ENCODE measurements around the gene NPBWR2. TPM values are rescaled to one million over a fixed set of nuclear protein-coding genes. Genes with fewer than 3 reads are reported as not detected.
A peak's percentile ranks its signal among the peaks of the same experiment; 100 is the strongest.

Gene NPBWR2
- total RNA-seq, 1 experiment from 2014 or later: not detected

DNA sequence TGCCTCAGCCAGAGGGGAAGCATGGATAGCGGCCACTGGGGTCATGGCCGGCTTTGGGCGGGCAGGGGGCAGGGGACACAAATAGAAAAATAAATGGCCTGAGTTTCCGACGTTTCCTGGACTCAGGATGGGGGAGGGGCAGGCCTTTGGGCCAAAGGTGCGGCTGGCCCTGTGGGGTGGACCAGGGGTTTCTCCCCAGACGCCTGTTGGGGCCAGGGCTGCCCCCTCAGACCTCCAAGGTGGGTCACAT lies 50.8 kb downstream of the NPBWR2 start (continued):
- TF ChIP-seq, protein P1, sequence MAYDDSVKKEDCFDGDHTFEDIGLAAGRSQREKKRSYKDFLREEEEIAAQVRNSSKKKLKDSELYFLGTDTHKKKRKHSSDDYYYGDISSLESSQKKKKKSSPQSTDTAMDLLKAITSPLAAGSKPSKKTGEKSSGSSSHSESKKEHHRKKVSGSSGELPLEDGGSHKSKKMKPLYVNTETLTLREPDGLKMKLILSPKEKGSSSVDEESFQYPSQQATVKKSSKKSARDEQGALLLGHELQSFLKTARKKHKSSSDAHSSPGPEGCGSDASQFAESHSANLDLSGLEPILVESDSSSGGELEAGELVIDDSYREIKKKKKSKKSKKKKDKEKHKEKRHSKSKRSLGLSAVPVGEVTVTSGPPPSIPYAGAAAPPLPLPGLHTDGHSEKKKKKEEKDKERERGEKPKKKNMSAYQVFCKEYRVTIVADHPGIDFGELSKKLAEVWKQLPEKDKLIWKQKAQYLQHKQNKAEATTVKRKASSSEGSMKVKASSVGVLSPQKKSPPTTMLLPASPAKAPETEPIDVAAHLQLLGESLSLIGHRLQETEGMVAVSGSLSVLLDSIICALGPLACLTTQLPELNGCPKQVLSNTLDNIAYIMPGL (CRISPR knock-in tag; IDR thresholded peaks at IDR 0.05): no peak
- TF ChIP-seq SOX15 (CRISPR knock-in tag; IDR thresholded peaks at IDR 0.05) (no peak), ELF4 (CRISPR knock-in tag; IDR thresholded peaks at IDR 0.05; ENCODE audit: low read depth) (no peak), FOXK1 (CRISPR knock-in tag; IDR thresholded peaks at IDR 0.05) (no peak), CREB1 (CRISPR knock-in tag; IDR thresholded peaks at IDR 0.05) (no peak)

- DNase-seq (ENCODE audit: low spot score) (no peak), ATAC-seq (no peak)
- no peaks in the 10 kb centered on the region for H3K9me3 Mint-ChIP-seq
- H3K27ac Mint-ChIP-seq: no peak overlapping the region
- ChIA-PET POLR2A (no interaction called here), CTCF (interaction anchor here (1.2 to 2.9 kb wide), 8 partner anchors 10 to 200 kb away, joined by 3 to 40 read pairs (median 8); partner anchors contain the start of genes OPRL1, PRPF6, RGS19 and SAMD10)
- H3K4me3 Mint-ChIP-seq: no peak overlapping the region
- H3K27me3 Mint-ChIP-seq (ENCODE audit: low read depth): peaks cover 13% of the 10 kb centered on the region
- no peaks in the 10 kb centered on the region for H3K36me3 Mint-ChIP-seq
- TF ChIP-seq CREB1 (CRISPR knock-in tag; IDR thresholded peaks at IDR 0.05) (no peak), GTF2I (CRISPR knock-in tag; conservative IDR thresholded peaks at IDR 0.05) (0 out of 2 replicates have a peak, but pooled peaks have one; percentile 48)
- H3K4me1 Mint-ChIP-seq: peaks cover 22% of the 10 kb centered on the region
These were observed 51.3 kb downstream of the NPBWR2 start for GRCh38 chr20:64055893-64056638.

DNA sequence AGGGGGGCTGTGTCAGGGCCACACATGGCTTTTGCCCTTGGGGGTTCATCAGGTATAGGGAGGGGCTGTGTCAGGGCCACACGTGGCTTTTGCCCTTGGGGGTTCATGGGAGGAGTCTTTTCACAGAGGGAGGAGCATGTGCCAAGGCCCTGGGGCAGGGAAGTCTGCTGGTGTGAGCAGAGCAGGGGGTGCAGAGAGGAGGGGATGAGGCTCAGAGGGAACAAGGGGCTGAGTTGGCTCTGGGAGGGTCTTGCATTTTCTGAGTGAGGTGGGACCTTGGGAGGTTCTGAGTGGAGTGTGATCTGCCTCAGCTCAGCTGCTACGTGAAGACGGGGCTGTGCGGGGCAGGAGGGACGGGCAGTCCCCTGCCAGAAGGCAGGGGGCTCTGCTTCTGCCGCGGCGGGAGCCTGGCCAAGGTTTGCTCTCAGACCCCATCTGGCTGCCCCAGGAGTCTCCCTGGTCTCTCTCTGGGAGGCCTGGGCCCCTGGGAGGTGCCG lies 51.9 kb downstream of the NPBWR2 start:
- ATAC-seq (no peak), DNase-seq (ENCODE audit: low spot score) (no peak)
- CTCF ChIA-PET: interaction anchor here (1.9 to 2.4 kb wide), 3 partner anchors 11 to 14 kb away, joined by 7 to 12 read pairs (median 11); no protein-coding TSS in a partner anchor
- Mint-ChIP-seq H3K27ac (no peak overlapping the region), H3K4me1 (peaks cover 22% of the 10 kb centered on the region), H3K9me3 (no peaks in the 10 kb centered on the region), H3K27me3 (ENCODE audit: low read depth) (peaks cover 19% of the 10 kb centered on the region), H3K36me3 (no peaks in the 10 kb centered on the region), H3K4me3 (no peak overlapping the region)
- POLR2A ChIA-PET: interaction anchor here (0.6 kb wide), 1 partner anchor 153 kb away, joined by 3 read pairs; no protein-coding TSS in a partner anchor
- no peak for TF ChIP-seq ZNF671 (CRISPR knock-in tag; IDR thresholded peaks at IDR 0.05)
- TF ChIP-seq ZNF423 (CRISPR knock-in tag; IDR thresholded peaks at IDR 0.05): no peak
- TF ChIP-seq ZNF317 (CRISPR knock-in tag; IDR thresholded peaks at IDR 0.05; ENCODE audit: borderline replicate concordance, low read depth): no peak
- TF ChIP-seq NR3C1 (CRISPR knock-in tag; conservative IDR thresholded peaks at IDR 0.05; ENCODE audit: low read depth): no peak
- peak; percentile 62; the same call in 1 of the 2 replicates for TF ChIP-seq GTF2I (CRISPR knock-in tag; conservative IDR thresholded peaks at IDR 0.05)

GRCh38 chr20:64053841-64054661 lies 53.3 kb downstream of the NPBWR2 start:
- Mint-ChIP-seq H3K27me3 (ENCODE audit: low read depth) (peaks cover 24% of the 10 kb centered on the region), H3K27ac (peak overlapping the region; percentile 74; the same call in 1 of the 2 replicates), H3K4me1 (peaks cover 22% of the 10 kb centered on the region), H3K36me3 (no peaks in the 10 kb centered on the region), H3K9me3 (no peaks in the 10 kb centered on the region), H3K4me3 (no peak overlapping the region)
- CTCF ChIA-PET: interaction anchor here (0.6 to 3.4 kb wide), 13 partner anchors 8 to 168 kb away, joined by 3 to 53 read pairs (median 7); partner anchors contain the start of genes LKAAEAR1, OPRL1, PRPF6 and SAMD10
- peak; percentile 20 for ATAC-seq
- POLR2A ChIA-PET: interaction anchor here (0.6 to 1.4 kb wide), 3 partner anchors 25 to 91 kb away, joined by 3 read pairs; no protein-coding TSS in a partner anchor
- TF ChIP-seq GABPB1 (CRISPR knock-in tag; IDR thresholded peaks at IDR 0.05): peak; percentile 88
- no peak for TF ChIP-seq OVOL2 (CRISPR knock-in tag; IDR thresholded peaks at IDR 0.05; ENCODE audit: borderline replicate concordance)
- peak; percentile 56 for DNase-seq (ENCODE audit: low spot score)

Small RNA genes within 50 kb of the gene (microRNA-seq; reads per million reads assigned to microRNA genes)
- not detected for gene MIR6813 (ENCODE audit: borderline number of aligned reads)

Other genes with a start within 250 kb of the NPBWR2 start
- 0.11 TPM in 1 of 3 replicates, not detected in the others for gene ABHD16B, start 246.1 kb downstream of the NPBWR2 start, total RNA-seq (2021)
- gene TPD52L2, start 242.3 kb downstream of the NPBWR2 start, total RNA-seq (2021): 80.8 to 87.2 TPM (median 85.6 TPM) in 3 replicates
- gene DNAJC5, start 212.4 kb downstream of the NPBWR2 start, total RNA-seq (2021): 28.5 to 31.5 TPM (median 29.6 TPM) in 3 replicates
- gene UCKL1, start 151.1 kb downstream of the NPBWR2 start, total RNA-seq (2021): 46.8 to 51.2 TPM (median 48.0 TPM) in 3 replicates
- gene ZNF512B, start 137.6 kb downstream of the NPBWR2 start, total RNA-seq (2021): 19.9 to 23.3 TPM (median 20.5 TPM) in 3 replicates
- gene SAMD10, start 127.9 kb downstream of the NPBWR2 start, total RNA-seq (2021): 4.6 to 6.2 TPM (median 4.8 TPM) in 3 replicates
- gene PRPF6, start 126.4 kb downstream of the NPBWR2 start, total RNA-seq (2021): 79.4 to 84.6 TPM (median 80.5 TPM) in 3 replicates
- 1.6 to 2.4 TPM (median 2.1 TPM) in 3 replicates for gene C20orf204, start 71.4 kb downstream of the NPBWR2 start, total RNA-seq (2021)
- 0.73 to 0.81 TPM (median 0.80 TPM) in 3 replicates for gene SOX18, start 57.9 kb downstream of the NPBWR2 start, total RNA-seq (2021)
- gene TCEA2, start 44.4 kb downstream of the NPBWR2 start, total RNA-seq (2021): 55.8 to 63.6 TPM (median 63.5 TPM) in 3 replicates
- gene RGS19, start 28.0 kb downstream of the NPBWR2 start, total RNA-seq (2021): 13.8 to 15.9 TPM (median 15.1 TPM) in 3 replicates
- 1.7 to 2.2 TPM (median 2.0 TPM) in 3 replicates for gene OPRL1, start 27.5 kb downstream of the NPBWR2 start, total RNA-seq (2021)
- gene LKAAEAR1, start 23.2 kb downstream of the NPBWR2 start, total RNA-seq (2021): 0.53 to 1.7 TPM (median 0.73 TPM) in 3 replicates
- 1.9 to 4.3 TPM (median 2.0 TPM) in 3 replicates for gene MYT1, start 56.9 kb upstream of the NPBWR2 start, total RNA-seq (2021)
- 50.9 to 61.1 TPM (median 57.7 TPM) in 3 replicates for gene PCMTD2, start 148.2 kb upstream of the NPBWR2 start, total RNA-seq (2021)

Data from WTC11 (cell line).